ENCODE measurements around the gene FAM168A. TPM values are rescaled to one million over a fixed set of nuclear protein-coding genes. Genes with fewer than 3 reads are reported as not detected.
"Not testable (repeated sequence)": the region's sequence is repeated elsewhere in the genome, so short reads cannot be mapped to it uniquely, and the experiment has no call there.

Gene FAM168A
- polyA plus RNA-seq, 6 donors from 2014 or later, result 0.04 to 4.1 (median 2.4) TPM

GRCh38 chr11:73493956-73494598, 103.8 kb downstream of the FAM168A start:
- DNase-seq (no peak), ATAC-seq (ENCODE audit: low read depth in 2 of 2) (no peak)
- Mint-ChIP-seq H3K36me3 (peaks cover 4 to 7% of the 10 kb centered on the region in 2 donors), H3K27ac (no peak overlapping the region), H3K4me3 (no peak overlapping the region), H3K9me3 (peaks cover 0 to 6% (median 0%) of the 10 kb centered on the region in 7 donors), H3K4me1 (peaks cover 12 to 19% (median 15%) of the 10 kb centered on the region in 3 donors), H3K27me3 (no peaks in the 10 kb centered on the region)

GRCh38 chr11:73481626-73482025, 116.3 kb downstream of the FAM168A start:
- H3K36me3 Mint-ChIP-seq, result peaks cover 11 to 14% of the 10 kb centered on the region in 2 donors
- no peak for DNase-seq
- H3K4me1 Mint-ChIP-seq, result peaks cover 0 to 5% (median 3%) of the 10 kb centered on the region in 3 donors
- H3K27ac Mint-ChIP-seq, result no peak overlapping the region
- H3K4me3 Mint-ChIP-seq, result no peak overlapping the region
- peaks cover 3 to 21% (median 16%) of the 10 kb centered on the region in 7 donors for H3K9me3 Mint-ChIP-seq
- no peak for ATAC-seq (ENCODE audit: low read depth in 2 of 2)
- no peaks in the 10 kb centered on the region for H3K27me3 Mint-ChIP-seq

- DNase-seq (no peak), ATAC-seq (ENCODE audit: low read depth in 2 of 2) (no peak)
- H3K27me3 Mint-ChIP-seq, result no peaks in the 10 kb centered on the region
- peaks cover 0 to 5% (median 3%) of the 10 kb centered on the region in 3 donors for H3K4me1 Mint-ChIP-seq
- peaks cover 5 to 23% (median 18%) of the 10 kb centered on the region in 7 donors for H3K9me3 Mint-ChIP-seq
- H3K27ac Mint-ChIP-seq, result peak overlapping the region in 1 of 6 donors; percentile 94
- H3K4me3 Mint-ChIP-seq, result no peak overlapping the region
- H3K36me3 Mint-ChIP-seq, result peaks cover 15 to 16% of the 10 kb centered on the region in 2 donors
Measured at GRCh38 chr11:73480677-73481076, 117.2 kb downstream of the FAM168A start.

GRCh38 chr11:73478737-73479347, 119.1 kb downstream of the FAM168A start:
- Mint-ChIP-seq H3K27ac (peak overlapping the region in 1 of 6 donors; percentile 30), H3K27me3 (no peaks in the 10 kb centered on the region), H3K9me3 (peaks cover 5 to 23% (median 18%) of the 10 kb centered on the region in 7 donors), H3K4me1 (peaks cover 0 to 5% (median 3%) of the 10 kb centered on the region in 3 donors), H3K4me3 (no peak overlapping the region), H3K36me3 (peaks cover 15 to 16% of the 10 kb centered on the region in 2 donors)
- no peak for ATAC-seq (ENCODE audit: low read depth in 2 of 2)
- DNase-seq, result no peak

GRCh38 chr11:73477518-73477917, 120.4 kb downstream of the FAM168A start:
- H3K4me1 Mint-ChIP-seq, result peaks cover 0 to 7% (median 5%) of the 10 kb centered on the region in 3 donors
- DNase-seq (no peak), ATAC-seq (ENCODE audit: low read depth in 2 of 2) (no peak)
- H3K36me3 Mint-ChIP-seq, result peaks cover 15 to 16% of the 10 kb centered on the region in 2 donors
- no peaks in the 10 kb centered on the region for H3K27me3 Mint-ChIP-seq
- H3K27ac Mint-ChIP-seq, result no peak overlapping the region
- H3K9me3 Mint-ChIP-seq, result peaks cover 5 to 23% (median 20%) of the 10 kb centered on the region in 7 donors
- H3K4me3 Mint-ChIP-seq, result no peak overlapping the region

GRCh38 chr11:73475549-73476095, 122.3 kb downstream of the FAM168A start:
- H3K4me1 Mint-ChIP-seq, result peaks cover 1 to 4% (median 3%) of the 10 kb centered on the region in 3 donors
- no peak for DNase-seq
- no peak overlapping the region for H3K27ac Mint-ChIP-seq
- H3K27me3 Mint-ChIP-seq, result no peaks in the 10 kb centered on the region
- peaks cover 15 to 16% of the 10 kb centered on the region in 2 donors for H3K36me3 Mint-ChIP-seq
- peaks cover 5 to 23% (median 20%) of the 10 kb centered on the region in 7 donors for H3K9me3 Mint-ChIP-seq
- no peak overlapping the region for H3K4me3 Mint-ChIP-seq
- ATAC-seq (ENCODE audit: low read depth in 2 of 2), result no peak

GRCh38 chr11:73473252-73473651, 124.7 kb downstream of the FAM168A start:
- DNase-seq (no peak), ATAC-seq (ENCODE audit: low read depth in 2 of 2) (no peak)
- no peaks in the 10 kb centered on the region for H3K27me3 Mint-ChIP-seq
- no peak overlapping the region for H3K4me3 Mint-ChIP-seq
- H3K36me3 Mint-ChIP-seq, result peaks cover 15 to 16% of the 10 kb centered on the region in 2 donors
- peaks cover 12 to 15% (median 12%) of the 10 kb centered on the region in 3 donors for H3K4me1 Mint-ChIP-seq
- peak overlapping the region in 1 of 6 donors; percentile 91 for H3K27ac Mint-ChIP-seq
- H3K9me3 Mint-ChIP-seq, result peaks cover 5 to 19% (median 15%) of the 10 kb centered on the region in 7 donors

GRCh38 chr11:73470036-73470612, 127.8 kb downstream of the FAM168A start:
- Mint-ChIP-seq H3K4me1 (peaks cover 12 to 15% (median 12%) of the 10 kb centered on the region in 3 donors), H3K4me3 (peak overlapping the region in 1 of 8 donors; percentile 3), H3K27ac (peak overlapping the region in 3 of 6 donors; percentile 58 to 89 (median 82))
- not testable (repeated sequence) for DNase-seq; H3K9me3 Mint-ChIP-seq; ATAC-seq (ENCODE audit: low read depth in 2 of 2); H3K36me3 Mint-ChIP-seq; H3K27me3 Mint-ChIP-seq

GRCh38 chr11:73469401-73469800, 128.5 kb downstream of the FAM168A start:
- Mint-ChIP-seq H3K4me1 (peaks cover 12 to 15% (median 12%) of the 10 kb centered on the region in 3 donors), H3K9me3 (peaks cover 0 to 1% (median 0%) of the 10 kb centered on the region in 7 donors), H3K4me3 (no peak overlapping the region), H3K36me3 (no peaks in the 10 kb centered on the region), H3K27me3 (no peaks in the 10 kb centered on the region), H3K27ac (peak overlapping the region in 2 of 6 donors; percentile 77 to 91)
- no peak for DNase-seq
- ATAC-seq (ENCODE audit: low read depth in 2 of 2), result no peak

- Mint-ChIP-seq H3K36me3 (no peaks in the 10 kb centered on the region), H3K4me1 (peaks cover 11 to 15% (median 12%) of the 10 kb centered on the region in 3 donors), H3K9me3 (peaks cover 0 to 1% (median 0%) of the 10 kb centered on the region in 7 donors), H3K27me3 (no peaks in the 10 kb centered on the region), H3K4me3 (no peak overlapping the region), H3K27ac (peak overlapping the region in 1 of 6 donors; percentile 73)
- no peak for ATAC-seq (ENCODE audit: low read depth in 2 of 2)
- no peak for DNase-seq
Measured at GRCh38 chr11:73468590-73469161, 129.2 kb downstream of the FAM168A start.

- Mint-ChIP-seq H3K27me3 (no peaks in the 10 kb centered on the region), H3K36me3 (peaks cover 7 to 11% of the 10 kb centered on the region in 2 donors), H3K27ac (peak overlapping the region in 1 of 6 donors; percentile 11), H3K9me3 (no peaks in the 10 kb centered on the region), H3K4me1 (peaks cover 12 to 17% (median 13%) of the 10 kb centered on the region in 3 donors), H3K4me3 (no peak overlapping the region)
- ATAC-seq (ENCODE audit: low read depth in 2 of 2) (no peak), DNase-seq (no peak)
Measured at GRCh38 chr11:73467505-73467904, 130.4 kb downstream of the FAM168A start.

- ATAC-seq (ENCODE audit: low read depth in 2 of 2), result no peak
- Mint-ChIP-seq H3K27me3 (no peaks in the 10 kb centered on the region), H3K4me3 (no peak overlapping the region), H3K36me3 (peaks cover 7 to 14% of the 10 kb centered on the region in 2 donors), H3K4me1 (peaks cover 17 to 26% (median 21%) of the 10 kb centered on the region in 3 donors), H3K27ac (no peak overlapping the region), H3K9me3 (no peaks in the 10 kb centered on the region)
- no peak for DNase-seq
Measured at GRCh38 chr11:73466643-73467042, 131.3 kb downstream of the FAM168A start.

- Mint-ChIP-seq H3K27ac (no peak overlapping the region), H3K27me3 (no peaks in the 10 kb centered on the region), H3K4me3 (no peak overlapping the region), H3K36me3 (peaks cover 7 to 14% of the 10 kb centered on the region in 2 donors), H3K4me1 (peaks cover 21 to 29% (median 24%) of the 10 kb centered on the region in 3 donors), H3K9me3 (no peaks in the 10 kb centered on the region)
- DNase-seq, result no peak
- ATAC-seq (ENCODE audit: low read depth in 2 of 2), result no peak
Measured at GRCh38 chr11:73465871-73466270, 132.0 kb downstream of the FAM168A start.
